MM.1S (cell line): Measurements from ENCODE around the gene UXS1.

Experiments used
- DNase-seq: peaks from one replicate; pipeline ENCODE4 v3.0.0-alpha.2; 2015
- H2AFZ ChIP-seq: fragments of 300-600 bp; sonication (generic); 2 replicates; pipeline ENCODE4 v1.6.0; 2016; ENCODE audit warnings: antibody characterized with exemption, low read length
- H3F3A ChIP-seq: fragments of 300-600 bp; sonication (generic); 2 replicates; pipeline ENCODE4 v1.6.1; 2016; ENCODE audit warnings: mild to moderate bottlenecking, antibody characterized with exemption, low read length, moderate library complexity, mixed read lengths; ENCODE audit not compliant: insufficient read depth
- H3K27ac ChIP-seq: fragments of 300-600 bp; sonication (generic); 2 replicates; pipeline ENCODE4 v1.5.1; 2016; ENCODE audit warnings: mild to moderate bottlenecking, low read length
- H3K27me3 ChIP-seq: fragments of 300-600 bp; sonication (generic); replicated peaks from 2 replicates; pipeline ENCODE4 v1.6.0; 2016; ENCODE audit warnings: low read length; ENCODE audit not compliant: insufficient read depth
- H3K36me3 ChIP-seq: fragments of 300-600 bp; sonication (generic); replicated peaks from 2 replicates; pipeline ENCODE4 v1.6.1; 2016; ENCODE audit warnings: mild to moderate bottlenecking, low read length, mixed read lengths; ENCODE audit not compliant: insufficient read depth
- H3K4me1 ChIP-seq: fragments of 300-600 bp; sonication (generic); 2 replicates; pipeline ENCODE4 v1.6.1; 2016; ENCODE audit warnings: low read length, mixed read lengths
- H3K4me2 ChIP-seq: fragments of 300-600 bp; sonication (generic); 2 replicates; pipeline ENCODE4 v1.6.0; 2016; ENCODE audit warnings: low read depth, low read length
- H3K4me3 ChIP-seq: fragments of 300-600 bp; sonication (generic); 2 replicates; pipeline ENCODE4 v1.5.1; 2016; ENCODE audit warnings: low read length, mixed read lengths
- H3K79me2 ChIP-seq: fragments of 300-600 bp; sonication (generic); 2 replicates; pipeline ENCODE4 v1.6.1; 2016; ENCODE audit warnings: mixed run types, low read length, mixed read lengths
- H3K9ac ChIP-seq: fragments of 300-600 bp; sonication (generic); 2 replicates; pipeline ENCODE4 v1.6.1; 2016; ENCODE audit warnings: low read length, mixed read lengths
- H3K9me2 ChIP-seq: fragments of 300-600 bp; sonication (generic); replicated peaks from 2 replicates; pipeline ENCODE4 v1.6.1; 2016; ENCODE audit warnings: mild to moderate bottlenecking, low read length, mixed read lengths; ENCODE audit not compliant: insufficient read depth
- H3K9me3 ChIP-seq: fragments of 300-600 bp; sonication (generic); replicated peaks from 2 replicates; pipeline ENCODE4 v1.6.1; 2016; ENCODE audit warnings: mild to moderate bottlenecking, low read length, mixed read lengths; ENCODE audit not compliant: insufficient read depth
- H4K20me1 ChIP-seq: fragments of 300-600 bp; sonication (generic); 2 replicates; pipeline ENCODE4 v1.6.1; 2016; ENCODE audit warnings: mild to moderate bottlenecking, low read length, moderate library complexity, mixed read lengths; ENCODE audit not compliant: insufficient read depth
- EZH2 ChIP-seq: fragments of 300-600 bp; sonication (generic); optimal IDR thresholded peaks from 2 replicates; pipeline ENCODE3; 2017; ENCODE audit warnings: low read depth, mild to moderate bottlenecking, antibody characterized with exemption, low read length, mixed read lengths
- EZH2phosphoT487 ChIP-seq: fragments of 300-600 bp; sonication (generic); IDR thresholded peaks from 2 replicates; pipeline ENCODE4 v1.6.1; 2018; ENCODE audit warnings: antibody characterized with exemption, low read length
- TF ChIP-seq, protein P1 (sequence below): fragments of 300-600 bp; sonication (generic); IDR thresholded peaks from 2 replicates; pipeline ENCODE4 v1.5.1; 2016; ENCODE audit warnings: antibody characterized with exemption, low read length, mixed read lengths

The UXS1 gene

DNA sequence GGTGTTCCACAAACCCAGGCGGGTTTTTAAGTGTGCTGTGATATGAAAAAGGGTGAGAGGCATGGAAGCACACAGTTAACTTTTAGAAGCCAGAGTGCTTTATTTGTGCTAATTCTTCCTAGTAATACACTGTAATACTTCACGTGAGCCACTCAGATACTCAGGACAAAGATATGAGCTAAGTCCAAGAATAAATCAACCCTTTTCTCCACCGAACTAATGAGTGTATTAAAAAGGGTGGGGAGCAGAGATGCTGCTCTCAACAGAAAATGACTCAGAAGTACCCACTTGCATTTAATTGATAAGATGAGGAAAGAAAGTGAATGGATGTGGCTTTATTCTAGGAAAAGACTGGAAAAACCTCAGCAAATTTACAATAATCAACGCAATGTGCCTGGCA is 79.9 kb downstream of the UXS1 start:
- Histone ChIP-seq H3K4me1 (no peaks in the 10 kb centered on the region), H3K9ac (no peak overlapping the region), H3K9me2 (no peaks in the 10 kb centered on the region), H3K4me2 (no peak overlapping the region), H4K20me1 (no peaks in the 10 kb centered on the region), H3K4me3 (no peak overlapping the region), H3K27me3 (no peaks in the 10 kb centered on the region), H3K36me3 (no peaks in the 10 kb centered on the region), H3F3A (no peaks in the 10 kb centered on the region), H2AFZ (no peak overlapping the region), H3K27ac (no peak overlapping the region), H3K79me2 (no peaks in the 10 kb centered on the region), H3K9me3 (no peaks in the 10 kb centered on the region)
- DNase-seq = no peak
- TF ChIP-seq EZH2phosphoT487 (no peak), EZH2 (no peak)
- TF ChIP-seq, protein P1, sequence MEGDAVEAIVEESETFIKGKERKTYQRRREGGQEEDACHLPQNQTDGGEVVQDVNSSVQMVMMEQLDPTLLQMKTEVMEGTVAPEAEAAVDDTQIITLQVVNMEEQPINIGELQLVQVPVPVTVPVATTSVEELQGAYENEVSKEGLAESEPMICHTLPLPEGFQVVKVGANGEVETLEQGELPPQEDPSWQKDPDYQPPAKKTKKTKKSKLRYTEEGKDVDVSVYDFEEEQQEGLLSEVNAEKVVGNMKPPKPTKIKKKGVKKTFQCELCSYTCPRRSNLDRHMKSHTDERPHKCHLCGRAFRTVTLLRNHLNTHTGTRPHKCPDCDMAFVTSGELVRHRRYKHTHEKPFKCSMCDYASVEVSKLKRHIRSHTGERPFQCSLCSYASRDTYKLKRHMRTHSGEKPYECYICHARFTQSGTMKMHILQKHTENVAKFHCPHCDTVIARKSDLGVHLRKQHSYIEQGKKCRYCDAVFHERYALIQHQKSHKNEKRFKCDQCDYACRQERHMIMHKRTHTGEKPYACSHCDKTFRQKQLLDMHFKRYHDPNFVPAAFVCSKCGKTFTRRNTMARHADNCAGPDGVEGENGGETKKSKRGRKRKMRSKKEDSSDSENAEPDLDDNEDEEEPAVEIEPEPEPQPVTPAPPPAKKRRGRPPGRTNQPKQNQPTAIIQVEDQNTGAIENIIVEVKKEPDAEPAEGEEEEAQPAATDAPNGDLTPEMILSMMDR = no peak

DNA sequence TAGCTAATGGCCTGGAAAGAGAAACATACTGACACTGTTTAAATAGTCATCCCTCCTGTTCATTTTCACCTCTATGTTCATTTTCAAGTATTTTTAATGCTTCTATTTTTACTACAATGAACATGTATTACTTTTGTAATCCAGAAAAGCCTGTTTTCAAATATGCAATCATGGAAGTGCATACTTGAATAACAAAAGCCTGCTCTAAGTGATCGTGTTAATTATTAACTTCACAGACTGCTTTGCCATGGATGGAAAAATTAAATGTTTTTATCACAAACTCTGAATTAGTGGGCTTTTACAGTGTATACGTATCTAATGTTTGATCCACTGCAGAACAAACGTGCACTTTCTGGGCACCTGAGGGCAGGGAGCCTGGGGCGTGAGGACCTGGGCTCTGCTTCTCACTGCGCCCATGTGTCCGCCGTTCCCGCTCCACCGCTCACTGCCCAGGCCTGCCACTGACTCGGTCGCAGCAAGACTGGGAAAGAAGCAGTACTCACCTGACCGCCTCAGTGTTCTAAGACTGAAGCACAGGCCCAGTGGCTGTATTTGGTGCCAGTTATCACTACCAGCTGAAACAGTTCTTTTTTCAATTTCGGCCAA is 80.6 kb downstream of the UXS1 start:
- no peak for DNase-seq
- Histone ChIP-seq H3K4me3 (no peak overlapping the region), H3K4me2 (no peak overlapping the region), H3F3A (no peaks in the 10 kb centered on the region), H3K9me3 (no peaks in the 10 kb centered on the region), H3K79me2 (no peaks in the 10 kb centered on the region), H3K27ac (no peak overlapping the region), H3K9ac (no peak overlapping the region), H3K27me3 (no peaks in the 10 kb centered on the region), H3K36me3 (no peaks in the 10 kb centered on the region), H3K9me2 (no peaks in the 10 kb centered on the region), H3K4me1 (no peaks in the 10 kb centered on the region), H2AFZ (no peak overlapping the region), H4K20me1 (no peaks in the 10 kb centered on the region)
- TF ChIP-seq EZH2 = no peak
- TF ChIP-seq EZH2phosphoT487 = no peak
- TF ChIP-seq, protein P1 = no peak

DNA sequence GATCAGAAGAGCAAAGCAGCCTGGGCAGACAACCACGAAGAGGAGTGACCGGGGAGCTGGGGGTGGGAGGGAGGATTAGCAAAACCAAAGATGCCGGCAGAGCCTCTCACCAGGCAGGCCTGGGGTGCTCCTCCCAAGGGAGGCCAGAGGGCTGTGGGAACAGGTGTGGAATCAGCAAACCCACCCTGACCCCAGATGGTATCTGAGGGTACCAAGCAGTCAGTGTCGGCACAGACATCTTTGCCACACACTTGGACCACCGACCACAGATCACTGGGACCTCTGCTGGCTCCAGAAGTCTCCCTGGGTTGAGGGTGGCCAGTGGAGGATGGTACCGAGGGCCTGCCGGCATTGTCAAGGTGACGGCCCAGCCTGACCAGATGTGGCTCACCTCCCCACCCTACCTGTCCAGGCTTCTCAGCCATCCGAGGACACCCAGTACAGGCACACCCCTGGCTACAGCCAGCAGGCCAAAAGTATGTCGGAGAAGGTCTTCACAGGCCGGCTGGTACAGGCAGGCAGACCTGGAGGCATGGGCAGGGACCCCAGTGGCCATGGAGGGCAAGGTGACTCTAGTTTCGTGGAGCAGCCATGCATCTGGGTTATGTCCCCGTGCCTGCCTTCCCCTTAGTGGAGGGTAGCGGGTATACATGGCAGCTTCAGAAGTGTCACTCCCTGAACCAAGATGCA is 82.1 kb downstream of the UXS1 start:
- Histone ChIP-seq H3K27me3 (no peaks in the 10 kb centered on the region), H3K27ac (no peak overlapping the region), H4K20me1 (no peaks in the 10 kb centered on the region), H2AFZ (no peak overlapping the region), H3K36me3 (no peaks in the 10 kb centered on the region), H3K4me1 (no peaks in the 10 kb centered on the region), H3K9ac (no peak overlapping the region), H3K4me2 (no peak overlapping the region), H3K4me3 (no peak overlapping the region), H3K9me3 (no peaks in the 10 kb centered on the region), H3F3A (no peaks in the 10 kb centered on the region), H3K79me2 (no peaks in the 10 kb centered on the region), H3K9me2 (no peaks in the 10 kb centered on the region)
- no peak for DNase-seq
- TF ChIP-seq EZH2phosphoT487 = no peak
- TF ChIP-seq EZH2 = no peak
- TF ChIP-seq, protein P1 = no peak
